ENCODE measurements around the gene RNASE7.

Gene RNASE7

GRCh38 chr14:21054123-21054767, 12.1 kb downstream of the RNASE7 start:
- FAIRE-seq (no peak), DNase-seq (ENCODE audit: insufficient read length, low spot score) (no peak)
- TF ChIP-seq, protein P1, sequence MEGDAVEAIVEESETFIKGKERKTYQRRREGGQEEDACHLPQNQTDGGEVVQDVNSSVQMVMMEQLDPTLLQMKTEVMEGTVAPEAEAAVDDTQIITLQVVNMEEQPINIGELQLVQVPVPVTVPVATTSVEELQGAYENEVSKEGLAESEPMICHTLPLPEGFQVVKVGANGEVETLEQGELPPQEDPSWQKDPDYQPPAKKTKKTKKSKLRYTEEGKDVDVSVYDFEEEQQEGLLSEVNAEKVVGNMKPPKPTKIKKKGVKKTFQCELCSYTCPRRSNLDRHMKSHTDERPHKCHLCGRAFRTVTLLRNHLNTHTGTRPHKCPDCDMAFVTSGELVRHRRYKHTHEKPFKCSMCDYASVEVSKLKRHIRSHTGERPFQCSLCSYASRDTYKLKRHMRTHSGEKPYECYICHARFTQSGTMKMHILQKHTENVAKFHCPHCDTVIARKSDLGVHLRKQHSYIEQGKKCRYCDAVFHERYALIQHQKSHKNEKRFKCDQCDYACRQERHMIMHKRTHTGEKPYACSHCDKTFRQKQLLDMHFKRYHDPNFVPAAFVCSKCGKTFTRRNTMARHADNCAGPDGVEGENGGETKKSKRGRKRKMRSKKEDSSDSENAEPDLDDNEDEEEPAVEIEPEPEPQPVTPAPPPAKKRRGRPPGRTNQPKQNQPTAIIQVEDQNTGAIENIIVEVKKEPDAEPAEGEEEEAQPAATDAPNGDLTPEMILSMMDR (IDR thresholded peaks at IDR 0.05; ENCODE audit: insufficient read depth, missing control alignments), result no peak

DNA sequence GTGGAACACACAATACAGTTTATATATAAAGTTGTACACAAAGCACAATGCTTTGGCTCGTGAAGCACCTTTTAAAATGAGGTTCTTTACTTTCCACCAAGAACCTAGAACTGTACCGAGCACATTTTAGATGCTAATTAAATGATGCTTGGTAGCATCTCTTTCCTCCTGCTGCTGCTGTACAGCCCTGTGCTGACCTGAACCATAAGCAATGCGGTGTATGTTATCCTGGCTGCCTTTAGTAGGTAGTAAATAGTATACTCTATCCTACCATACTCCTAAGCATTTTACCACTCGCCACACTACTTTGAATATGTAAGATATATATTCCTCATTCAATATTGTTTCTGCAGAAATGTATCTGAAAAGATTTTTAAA, 12.6 kb downstream of the RNASE7 start:
- TF ChIP-seq, protein P1 (IDR thresholded peaks at IDR 0.05; ENCODE audit: insufficient read depth, missing control alignments), result no peak

GRCh38 chr14:21055432-21056117, 13.4 kb downstream of the RNASE7 start:
- DNase-seq (ENCODE audit: insufficient read length, low spot score), result no peak
- TF ChIP-seq, protein P1 (IDR thresholded peaks at IDR 0.05; ENCODE audit: insufficient read depth, missing control alignments), result no peak
- no peak for FAIRE-seq

More for the DNA sequence above, 12.6 kb downstream of the RNASE7 start:
- DNase-seq (ENCODE audit: insufficient read length, low spot score) (no peak), FAIRE-seq (no peak)

DNA sequence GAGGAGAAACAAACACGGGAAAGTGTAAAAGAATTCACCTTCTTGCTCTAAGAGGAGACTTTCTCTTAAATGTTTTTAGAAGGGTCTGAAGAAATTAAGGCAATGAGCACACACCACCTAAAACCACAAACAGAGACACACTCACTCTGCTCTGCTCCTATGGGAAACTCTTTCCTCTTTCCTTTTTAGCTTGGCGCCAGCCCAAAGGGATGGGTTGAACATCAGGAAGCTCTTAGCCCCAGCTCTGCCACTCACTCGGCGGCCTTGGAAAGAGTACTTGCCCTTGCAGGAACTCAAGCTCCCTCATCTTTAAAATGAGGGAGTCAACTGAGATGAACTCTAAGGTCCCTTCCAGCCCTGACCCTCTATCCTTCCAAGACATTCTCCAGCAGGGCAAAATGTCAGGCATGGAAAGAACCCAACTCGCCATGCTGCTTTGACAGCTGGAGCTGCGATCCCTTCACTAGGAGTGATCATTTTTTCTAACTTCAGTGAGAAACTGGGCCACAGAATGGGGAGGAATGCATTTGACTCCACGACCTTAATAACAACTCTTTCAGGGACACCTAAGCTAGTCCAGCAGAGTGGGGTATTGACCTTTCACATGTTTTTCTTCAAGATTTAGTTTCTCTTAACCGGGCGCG, 14.5 kb downstream of the RNASE7 start:
- TF ChIP-seq, protein P1 (IDR thresholded peaks at IDR 0.05; ENCODE audit: insufficient read depth, missing control alignments), result no peak
- DNase-seq (ENCODE audit: insufficient read length, low spot score) (no peak), FAIRE-seq (no peak)

GRCh38 chr14:21057803-21058675, 15.9 kb downstream of the RNASE7 start, which contains the start of gene RNASE8:
TSS of gene RNASE8 (plus strand) at chr14:21057822. CDS start at chr14:21057893, 71 bp downstream.
- TF ChIP-seq, protein P1 (IDR thresholded peaks at IDR 0.05; ENCODE audit: insufficient read depth, missing control alignments), result no peak
- DNase-seq (ENCODE audit: insufficient read length, low spot score), result no peak
- no peak for FAIRE-seq

DNA sequence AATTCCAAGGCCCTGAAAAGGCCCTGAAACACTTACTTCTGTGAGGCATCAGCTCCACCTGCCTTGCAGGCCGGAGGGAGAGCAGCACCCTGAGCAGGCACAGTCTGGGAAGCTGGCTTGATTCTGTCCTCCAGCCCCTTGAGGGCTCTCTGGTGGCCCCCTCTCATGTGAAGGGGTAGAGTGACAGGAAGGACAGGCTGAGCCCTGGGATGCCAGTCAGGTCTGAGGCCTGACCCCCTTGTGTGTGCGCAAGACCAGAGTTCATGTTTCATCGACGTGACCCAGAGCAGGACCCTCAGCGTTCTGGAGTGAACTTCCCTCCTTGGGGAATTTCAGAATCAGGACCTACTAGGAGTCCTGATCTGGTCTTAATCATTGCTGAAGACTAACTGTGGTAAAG, 16.7 kb downstream of the RNASE7 start:
- no peak for DNase-seq (ENCODE audit: insufficient read length, low spot score)
- TF ChIP-seq, protein P1 (IDR thresholded peaks at IDR 0.05; ENCODE audit: insufficient read depth, missing control alignments), result no peak
- no peak for FAIRE-seq
